AG10803 (cell line): Measurements from ENCODE around the gene HSDL1.

Source experiments
- DNase-seq: peaks from one replicate; pipeline ENCODE4 v3.0.0; 2010; ENCODE audit warnings: low read depth
- H3K4me3 ChIP-seq: 2 replicates; pipeline ENCODE4 v1.5.1; 2011; ENCODE audit warnings: mild to moderate bottlenecking, low read length, control low read depth
- TF ChIP-seq, protein P1 (sequence below): conservative IDR thresholded peaks from 2 replicates; pipeline ENCODE4 v1.5.1; 2011; ENCODE audit warnings: mild to moderate bottlenecking, low read length, control low read depth, inconsistent platforms

The HSDL1 gene

DNA sequence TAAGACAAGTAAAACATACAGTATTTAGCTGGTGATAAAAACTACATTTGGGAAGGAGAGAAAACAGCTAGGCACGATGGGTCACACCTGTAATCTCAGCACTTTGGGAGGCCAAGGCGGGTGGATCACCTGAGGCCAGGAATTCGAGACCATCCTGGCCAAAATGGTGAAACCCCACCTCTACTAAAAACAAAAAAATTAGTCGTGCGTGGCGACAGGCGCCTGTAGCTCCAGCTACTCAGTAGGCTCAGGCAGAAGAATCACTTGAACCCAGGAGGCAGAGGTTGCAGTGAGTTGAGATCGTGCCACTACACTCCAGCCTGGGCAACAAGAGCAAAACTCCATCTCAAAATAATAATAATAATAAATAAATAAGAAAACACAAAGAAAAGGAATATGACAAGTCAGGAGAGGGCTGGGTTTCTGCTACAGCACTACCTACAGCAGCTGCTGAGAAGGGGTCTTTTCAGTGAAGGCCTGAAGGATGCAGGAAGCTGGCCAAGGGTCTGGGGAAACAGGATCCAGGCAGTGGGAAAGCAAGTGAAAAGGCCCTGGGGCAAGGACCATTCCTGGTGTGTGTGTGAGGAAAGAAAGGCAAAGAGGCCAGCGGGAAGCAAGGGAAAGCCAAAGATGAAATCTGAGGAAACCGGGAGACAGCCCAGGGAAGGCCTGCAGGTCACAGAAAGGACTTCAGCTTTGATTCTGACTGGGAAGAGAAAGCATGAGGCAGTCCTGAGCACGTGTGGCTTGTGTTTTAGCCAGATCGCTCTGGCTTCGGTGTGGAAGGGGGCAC, 38.8 kb downstream of the HSDL1 start:
- DNase-seq = no peak
- TF ChIP-seq, protein P1, sequence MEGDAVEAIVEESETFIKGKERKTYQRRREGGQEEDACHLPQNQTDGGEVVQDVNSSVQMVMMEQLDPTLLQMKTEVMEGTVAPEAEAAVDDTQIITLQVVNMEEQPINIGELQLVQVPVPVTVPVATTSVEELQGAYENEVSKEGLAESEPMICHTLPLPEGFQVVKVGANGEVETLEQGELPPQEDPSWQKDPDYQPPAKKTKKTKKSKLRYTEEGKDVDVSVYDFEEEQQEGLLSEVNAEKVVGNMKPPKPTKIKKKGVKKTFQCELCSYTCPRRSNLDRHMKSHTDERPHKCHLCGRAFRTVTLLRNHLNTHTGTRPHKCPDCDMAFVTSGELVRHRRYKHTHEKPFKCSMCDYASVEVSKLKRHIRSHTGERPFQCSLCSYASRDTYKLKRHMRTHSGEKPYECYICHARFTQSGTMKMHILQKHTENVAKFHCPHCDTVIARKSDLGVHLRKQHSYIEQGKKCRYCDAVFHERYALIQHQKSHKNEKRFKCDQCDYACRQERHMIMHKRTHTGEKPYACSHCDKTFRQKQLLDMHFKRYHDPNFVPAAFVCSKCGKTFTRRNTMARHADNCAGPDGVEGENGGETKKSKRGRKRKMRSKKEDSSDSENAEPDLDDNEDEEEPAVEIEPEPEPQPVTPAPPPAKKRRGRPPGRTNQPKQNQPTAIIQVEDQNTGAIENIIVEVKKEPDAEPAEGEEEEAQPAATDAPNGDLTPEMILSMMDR = no peak
- no peak overlapping the region for H3K4me3 ChIP-seq

DNA sequence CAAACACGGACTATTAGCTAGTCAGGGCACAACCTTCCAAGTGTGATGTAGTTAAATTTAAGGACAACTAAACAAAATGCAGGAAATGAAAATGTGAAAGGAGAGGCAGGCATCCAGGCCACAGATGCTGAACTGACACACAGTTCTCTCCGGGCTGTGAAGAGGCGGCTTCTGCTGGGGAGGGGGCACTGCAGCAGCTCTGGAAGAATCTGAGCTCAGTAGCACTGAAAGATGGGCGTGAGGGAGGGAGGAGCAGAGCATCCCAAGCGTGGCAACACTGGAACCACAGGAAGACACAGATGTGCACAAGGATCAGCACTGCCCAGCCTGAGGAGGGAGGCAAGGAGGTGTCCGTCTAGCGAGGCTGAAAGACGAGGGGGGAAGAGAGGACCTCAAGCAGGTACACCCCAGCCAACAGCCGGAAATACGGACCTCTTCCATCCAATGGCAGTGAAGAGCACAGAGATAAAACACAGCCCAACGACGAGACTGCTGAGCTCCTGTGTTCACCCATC, 39.6 kb downstream of the HSDL1 start:
- TF ChIP-seq, protein P1 = no peak
- H3K4me3 ChIP-seq = no peak overlapping the region
- no peak for DNase-seq

DNA sequence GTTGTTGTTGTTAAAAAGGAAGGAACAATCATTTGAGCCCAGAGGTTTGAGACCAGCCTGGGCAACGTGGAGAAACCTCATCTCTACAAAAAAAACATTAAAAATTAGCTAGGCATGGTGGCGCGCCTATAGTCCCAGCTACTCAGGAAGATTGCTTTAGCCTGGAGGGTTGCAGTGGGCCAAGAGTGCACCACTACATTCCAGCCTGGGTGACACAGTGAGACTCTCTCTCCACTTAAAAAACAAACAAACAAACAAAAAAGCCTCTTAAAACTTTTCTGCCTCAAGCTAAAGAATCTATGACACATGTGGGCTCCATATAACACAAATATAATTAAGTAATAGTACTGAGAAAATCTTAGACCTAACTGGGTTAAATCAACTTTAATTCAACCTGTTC, 40.7 kb downstream of the HSDL1 start:
- DNase-seq = no peak
- H3K4me3 ChIP-seq = no peak overlapping the region
- TF ChIP-seq, protein P1 = no peak

DNA sequence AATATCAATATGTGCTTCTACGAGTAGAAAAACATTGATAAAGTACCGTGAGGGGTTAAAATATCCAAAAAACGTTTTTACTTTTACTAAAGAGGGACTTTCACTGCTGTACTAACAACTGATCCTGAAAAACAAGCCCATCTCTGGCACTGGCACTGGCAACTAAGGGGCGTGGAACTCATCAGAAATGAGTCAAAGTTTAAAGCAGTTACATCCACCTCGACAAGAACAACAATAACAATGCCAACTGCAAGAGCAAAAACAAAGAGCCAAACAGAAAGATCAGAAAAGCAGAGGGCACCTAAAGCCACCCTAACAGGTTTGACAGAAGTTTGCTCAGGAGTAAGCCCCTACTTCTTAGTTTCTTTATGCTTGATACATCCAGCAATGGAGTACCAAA, 41.3 kb downstream of the HSDL1 start:
- peak; percentile 30 for DNase-seq
- no peak overlapping the region for H3K4me3 ChIP-seq
- TF ChIP-seq, protein P1 = no peak

DNA sequence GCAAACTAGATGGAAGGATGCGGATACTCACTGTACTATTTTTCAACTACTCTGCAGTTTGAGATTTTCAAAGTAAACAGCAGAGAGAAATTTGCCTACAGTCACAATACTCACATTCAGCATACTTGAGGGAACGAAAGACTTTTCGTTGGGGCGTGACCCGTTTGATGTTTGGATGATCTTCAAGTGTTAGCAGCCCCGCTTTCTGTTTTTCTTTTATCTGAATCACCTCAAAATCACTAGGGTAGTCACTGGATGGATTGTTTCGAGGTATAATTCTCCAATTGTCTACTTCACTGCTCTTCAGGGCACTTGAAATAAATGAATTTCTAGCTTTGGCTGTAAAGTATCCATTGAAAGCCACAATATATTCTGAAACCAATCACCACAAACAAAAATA, 46.0 kb downstream of the HSDL1 start:
- DNase-seq = no peak
- H3K4me3 ChIP-seq = no peak overlapping the region
- TF ChIP-seq, protein P1 = no peak

DNA sequence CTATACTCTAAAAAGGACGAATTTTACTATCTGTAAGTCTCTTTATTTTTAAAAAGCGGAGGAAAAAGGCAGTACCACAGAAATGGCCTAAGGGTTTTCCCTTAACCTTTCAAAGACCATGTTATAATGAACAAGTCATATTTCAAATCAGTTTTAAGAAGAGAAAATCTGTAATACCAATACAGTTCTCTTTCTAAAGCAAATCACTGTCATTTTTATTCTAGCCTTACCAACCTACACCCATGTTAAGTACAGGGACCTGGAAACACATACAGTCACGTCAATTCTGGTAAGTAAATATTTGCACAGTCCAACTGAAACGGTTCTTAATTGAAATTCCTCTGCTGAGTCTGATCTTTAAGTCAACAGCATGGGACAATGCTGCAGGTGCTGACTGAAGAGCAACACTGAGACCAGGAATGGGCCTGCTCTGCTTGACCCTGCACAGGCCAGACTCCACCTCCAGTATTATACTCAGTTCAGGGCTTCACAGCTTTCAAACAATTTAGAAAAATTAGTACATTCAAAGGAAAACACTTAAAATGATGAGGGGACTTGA, 48.5 kb downstream of the HSDL1 start:
- TF ChIP-seq, protein P1 = no peak
- DNase-seq = no peak
- no peak overlapping the region for H3K4me3 ChIP-seq

DNA sequence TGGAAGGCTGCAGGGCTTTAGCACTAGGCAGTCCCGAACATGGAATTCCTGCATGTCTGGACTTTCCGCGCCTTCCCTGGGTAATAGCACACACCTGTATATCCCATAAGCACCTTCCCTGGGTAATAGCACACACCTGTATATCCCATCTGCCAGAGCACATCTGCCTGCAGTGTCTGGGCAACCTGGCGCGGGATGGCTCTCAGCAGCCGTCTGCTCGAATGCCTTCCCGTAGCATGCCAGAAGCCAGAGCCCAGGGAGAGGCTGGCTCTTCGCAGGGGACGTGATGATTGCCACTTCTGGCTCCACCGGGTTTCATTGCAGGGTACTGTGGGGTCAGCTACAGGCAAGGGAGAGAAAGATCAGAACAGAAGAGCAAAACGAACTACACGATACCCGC, 49.5 kb downstream of the HSDL1 start:
- H3K4me3 ChIP-seq = no peak overlapping the region
- TF ChIP-seq, protein P1 = no peak
- no peak for DNase-seq
